ENCODE data around the gene ANKRD13A. TPM values are rescaled to one million over a fixed set of nuclear protein-coding genes. Genes with fewer than 3 reads are reported as not detected.

The ANKRD13A gene
- polyA plus RNA-seq, 1 of the 3 experiments (the other 2 are of a cell fraction), result 42.8 TPM

GRCh38 chr12:110020956-110021355, 21.7 kb downstream of the ANKRD13A start:
- Histone ChIP-seq H3F3A (replicated peaks; ENCODE audit: insufficient read depth) (peaks cover 27% of the 10 kb centered on the region), H3K36me3 (replicated peaks in 1 of 2; ENCODE audit: control insufficient read depth in 1 of 2, insufficient read depth in 2 of 2, low read length in 1 of 2) (peaks cover 24 to 42% of the 10 kb centered on the region in 2 experiments), H2AFZ (ENCODE audit: low read depth) (no peak overlapping the region), H3K79me2 (ENCODE audit: insufficient read depth) (peaks cover 11% of the 10 kb centered on the region; the same call in 1 of the 2 replicates), H4K20me1 (ENCODE audit: insufficient read depth) (peaks cover 9% of the 10 kb centered on the region; the same call in 1 of the 2 replicates), H3K27me3 (ENCODE audit: insufficient read depth) (no peaks in the 10 kb centered on the region), H3K4me2 (no peak overlapping the region), H3K9me3 (no peaks in the 10 kb centered on the region), H3K9ac (no peak overlapping the region), H3K4me1 (ENCODE audit: control insufficient read depth in 1 of 2, insufficient read depth in 2 of 2, low read depth in 1 of 2, low read length in 1 of 2) (peaks cover 13 to 28% of the 10 kb centered on the region in 2 experiments), H3K4me3 (ENCODE audit: low read depth in 2 of 2, low read length in 1 of 2) (no peak overlapping the region), H3K27ac (ENCODE audit: low read depth in 2 of 2, low read length in 1 of 2) (no peak overlapping the region), H3K9me2 (no peaks in the 10 kb centered on the region)
- 94% methylated on average over 4 of the region's 4 CpGs for WGBS (ENCODE audit: low lambda C conversion rate)
- no peak for DNase-seq
- POLR2A ChIA-PET, result interaction anchor here (0.6 kb wide), 1 partner anchor 28 kb away, joined by 3 read pairs; no protein-coding TSS in a partner anchor
- CTCF ChIA-PET, result interaction anchor here (1.6 kb wide), 1 partner anchor 9 kb away, joined by 3 read pairs; no protein-coding TSS in a partner anchor
- no peak for TF ChIP-seq FOSL2 (IDR thresholded peaks at IDR 0.05; ENCODE audit: borderline replicate concordance, low read depth)
- no peak for TF ChIP-seq EZH2phosphoT487 (IDR thresholded peaks at IDR 0.05; ENCODE audit: borderline replicate concordance, low read depth)
- TF ChIP-seq PBX3 (IDR thresholded peaks at IDR 0.05), result no peak
- no peak for TF ChIP-seq POLR2AphosphoS5 (IDR thresholded peaks at IDR 0.05; ENCODE audit: low read depth, low read length)
- TF ChIP-seq MXI1 (IDR thresholded peaks at IDR 0.05; ENCODE audit: low read depth, low read length), result no peak
- no peak for TF ChIP-seq NRF1 (IDR thresholded peaks at IDR 0.05; ENCODE audit: low read depth, low read length)
- TF ChIP-seq SMC3 (IDR thresholded peaks at IDR 0.05; ENCODE audit: low read depth, low read length), result no peak
- TF ChIP-seq MEF2A (IDR thresholded peaks at IDR 0.05; ENCODE audit: borderline replicate concordance, low read depth), result no peak
- TF ChIP-seq MAX (IDR thresholded peaks at IDR 0.05; ENCODE audit: low read depth), result no peak

- peak; percentile 24 for DNase-seq
- no peak for TF ChIP-seq SIN3A (IDR thresholded peaks at IDR 0.05; ENCODE audit: borderline replicate concordance, low read depth, low read length)
- no peak for TF ChIP-seq USF2 (IDR thresholded peaks at IDR 0.05; ENCODE audit: borderline replicate concordance, low read depth, low read length)
- no peak for TF ChIP-seq NRF1 (IDR thresholded peaks at IDR 0.05; ENCODE audit: low read depth, low read length)
- TF ChIP-seq MXI1 (IDR thresholded peaks at IDR 0.05; ENCODE audit: low read depth, low read length), result no peak
- peak; percentile 50; the same call in 1 of the 2 replicates for TF ChIP-seq TCF12 (IDR thresholded peaks at IDR 0.05)
- TF ChIP-seq EZH2phosphoT487 (IDR thresholded peaks at IDR 0.05; ENCODE audit: borderline replicate concordance, low read depth), result no peak
- no peak; the same call in 1 of the 2 replicates for TF ChIP-seq JUND (IDR thresholded peaks at IDR 0.05)
- no peak for TF ChIP-seq EP300 (IDR thresholded peaks at IDR 0.05; ENCODE audit: borderline replicate concordance in 1 of 2, low read depth in 1 of 2, low read length in 1 of 2)
- TF ChIP-seq MEF2A (IDR thresholded peaks at IDR 0.05; ENCODE audit: borderline replicate concordance, low read depth), result no peak
- TF ChIP-seq ZBTB33 (IDR thresholded peaks at IDR 0.05; ENCODE audit: borderline replicate concordance, low read depth), result no peak
- no peak for TF ChIP-seq YY1 (IDR thresholded peaks at IDR 0.05; ENCODE audit: low read depth)
Observed at GRCh38 chr12:110023059-110023980, 24.1 kb downstream of the ANKRD13A start.

More at GRCh38 chr12:110023059-110023980, 24.1 kb downstream of the ANKRD13A start:
- Histone ChIP-seq H3K27me3 (ENCODE audit: insufficient read depth) (no peaks in the 10 kb centered on the region), H3K9me3 (no peaks in the 10 kb centered on the region), H3F3A (replicated peaks; ENCODE audit: insufficient read depth) (peaks cover 24% of the 10 kb centered on the region), H3K9ac (no peak overlapping the region), H3K4me3 (ENCODE audit: low read depth in 2 of 2, low read length in 1 of 2) (no peak overlapping the region), H3K4me2 (peak overlapping the region; percentile 39; the same call in 1 of the 2 replicates), H3K36me3 (replicated peaks in 1 of 2; ENCODE audit: control insufficient read depth in 1 of 2, insufficient read depth in 2 of 2, low read length in 1 of 2) (peaks cover 35 to 47% of the 10 kb centered on the region in 2 experiments), H3K27ac (ENCODE audit: low read depth in 2 of 2, low read length in 1 of 2) (peak overlapping the region; percentile 59 to 71), H3K4me1 (ENCODE audit: control insufficient read depth in 1 of 2, insufficient read depth in 2 of 2, low read depth in 1 of 2, low read length in 1 of 2) (peaks cover 13 to 28% of the 10 kb centered on the region in 2 experiments), H3K9me2 (no peaks in the 10 kb centered on the region), H4K20me1 (ENCODE audit: insufficient read depth) (peaks cover 9% of the 10 kb centered on the region; the same call in 1 of the 2 replicates), H2AFZ (ENCODE audit: low read depth) (no peak overlapping the region), H3K79me2 (ENCODE audit: insufficient read depth) (peaks cover 11% of the 10 kb centered on the region; the same call in 1 of the 2 replicates)
- ChIA-PET POLR2A (no interaction called here), CTCF (interaction anchor here (1.2 to 1.7 kb wide), 4 partner anchors 12 to 408 kb away, joined by 3 to 10 read pairs (median 3); partner anchors contain the start of gene ANKRD13A)
- WGBS (ENCODE audit: low lambda C conversion rate), result 79% methylated on average over 5 of the region's 5 CpGs

Data from SK-N-SH (cell line).